Measurements from ENCODE around the gene RXFP3. TPM values are rescaled to one million over a fixed set of nuclear protein-coding genes. Genes with fewer than 3 reads are reported as not detected.

RXFP3 gene
- polyA plus RNA-seq, 1 donor (not counting 4 experiments of a cell fraction or from before 2014, with no cell fraction given): not detected

- no peak overlapping the region for H3K9ac ChIP-seq (ENCODE audit: control insufficient read depth, extremely low read depth, insufficient read depth, low read length)
- H3K9me3 ChIP-seq (ENCODE audit: control insufficient read depth, low read depth, low read length): no peaks in the 10 kb centered on the region
- peaks cover 30% of the 10 kb centered on the region for H3K27me3 ChIP-seq (ENCODE audit: control insufficient read depth, extremely low read depth, insufficient read depth, low read length)
- H3K4me2 ChIP-seq (ENCODE audit: control insufficient read depth, extremely low read depth, insufficient read depth, low read depth, low read length): no peak overlapping the region
- no peaks in the 10 kb centered on the region for H4K20me1 ChIP-seq (ENCODE audit: control insufficient read depth, extremely low read depth, insufficient read depth, low read length)
- no peak overlapping the region for H2AFZ ChIP-seq (ENCODE audit: control insufficient read depth, low read length)
- no peaks in the 10 kb centered on the region for H3K79me2 ChIP-seq (ENCODE audit: control insufficient read depth, insufficient read depth, low read length)
- no peak overlapping the region for H3K4me3 ChIP-seq (ENCODE audit: control insufficient read depth in 2 of 3, extremely low read depth in 1 of 3, insufficient read depth in 2 of 3, low read depth in 1 of 3, low read length in 3 of 3)
- H3K36me3 ChIP-seq (ENCODE audit: control insufficient read depth in 2 of 2, extremely low read depth in 1 of 2, insufficient read depth in 2 of 2, low read length in 2 of 2): no peaks in the 10 kb centered on the region
- H3K9me1 ChIP-seq (ENCODE audit: control insufficient read depth, extremely low read depth, insufficient read depth, low read length): no peaks in the 10 kb centered on the region
- H3K27ac ChIP-seq (ENCODE audit: control insufficient read depth, insufficient read depth, low read length): no peak overlapping the region
- FAIRE-seq (no peak), DNase-seq (ENCODE audit: low read depth, low spot score) (no peak)
- dilution Hi-C loops (cut with MboI; ENCODE audit: extremely low pct_ligation_motif_present, low sequenced_read_pairs): loop anchor here (25.0 kb wide), 1 partner anchor 446 kb away; no protein-coding TSS in a partner anchor
- no peak for TF ChIP-seq EZH2 (IDR thresholded peaks at IDR 0.05; ENCODE audit: low read length)
- no peak for TF ChIP-seq CTCF (optimal IDR thresholded peaks at IDR 0.05 in 1 of 3, IDR thresholded peaks at IDR 0.05 in 1 of 3, conservative IDR thresholded peaks at IDR 0.05 in 1 of 3; ENCODE audit: extremely low read depth in 1 of 3, insufficient read depth in 2 of 3, low read length in 3 of 3)
- no peaks in the 10 kb centered on the region for H3K4me1 ChIP-seq (ENCODE audit: control insufficient read depth, extremely low read depth, insufficient read depth, low read length)
Observed at GRCh38 chr5:33933723-33934169, 2.4 kb upstream of the RXFP3 start.

GRCh38 chr5:33934176-33934575 lies 2.0 kb upstream of the RXFP3 start:
- Histone ChIP-seq H3K4me2 (ENCODE audit: control insufficient read depth, extremely low read depth, insufficient read depth, low read depth, low read length) (no peak overlapping the region), H3K9me3 (ENCODE audit: control insufficient read depth, low read depth, low read length) (no peaks in the 10 kb centered on the region), H3K27me3 (ENCODE audit: control insufficient read depth, extremely low read depth, insufficient read depth, low read length) (peaks cover 33% of the 10 kb centered on the region), H2AFZ (ENCODE audit: control insufficient read depth, low read length) (no peak overlapping the region), H3K9ac (ENCODE audit: control insufficient read depth, extremely low read depth, insufficient read depth, low read length) (no peak overlapping the region), H3K4me1 (ENCODE audit: control insufficient read depth, extremely low read depth, insufficient read depth, low read length) (no peaks in the 10 kb centered on the region), H3K79me2 (ENCODE audit: control insufficient read depth, insufficient read depth, low read length) (no peaks in the 10 kb centered on the region), H3K27ac (ENCODE audit: control insufficient read depth, insufficient read depth, low read length) (no peak overlapping the region), H4K20me1 (ENCODE audit: control insufficient read depth, extremely low read depth, insufficient read depth, low read length) (no peaks in the 10 kb centered on the region), H3K9me1 (ENCODE audit: control insufficient read depth, extremely low read depth, insufficient read depth, low read length) (no peaks in the 10 kb centered on the region), H3K4me3 (ENCODE audit: control insufficient read depth in 2 of 3, extremely low read depth in 1 of 3, insufficient read depth in 2 of 3, low read depth in 1 of 3, low read length in 3 of 3) (no peak overlapping the region), H3K36me3 (ENCODE audit: control insufficient read depth in 2 of 2, extremely low read depth in 1 of 2, insufficient read depth in 2 of 2, low read length in 2 of 2) (no peaks in the 10 kb centered on the region)
- dilution Hi-C loops (cut with MboI; ENCODE audit: extremely low pct_ligation_motif_present, low sequenced_read_pairs): loop anchor here (25.0 kb wide), 1 partner anchor 447 kb away; no protein-coding TSS in a partner anchor
- FAIRE-seq (no peak), DNase-seq (ENCODE audit: low read depth, low spot score) (no peak)
- TF ChIP-seq CTCF (optimal IDR thresholded peaks at IDR 0.05 in 1 of 3, IDR thresholded peaks at IDR 0.05 in 1 of 3, conservative IDR thresholded peaks at IDR 0.05 in 1 of 3; ENCODE audit: extremely low read depth in 1 of 3, insufficient read depth in 2 of 3, low read length in 3 of 3) (no peak), EZH2 (IDR thresholded peaks at IDR 0.05; ENCODE audit: low read length) (no peak)

Measured in keratinocyte (primary cell).